H9 (cell line): Measurements from ENCODE around the gene RUNX1. TPM values are rescaled to one million over a fixed set of nuclear protein-coding genes. Genes with fewer than 3 reads are reported as not detected.

Experiments
- DNase-seq: peaks from one replicate; pipeline ENCODE4 v3.0.0-alpha.2; 2017
- H2AFZ ChIP-seq: one replicate; pipeline ENCODE4 v1.6.1; 2013; ENCODE audit warnings: mild to moderate bottlenecking, low read length, control low read depth, moderate library complexity
- H2AK5ac ChIP-seq: 2 replicates; pipeline ENCODE4 v1.6.1; 2013; ENCODE audit warnings: low read length, control low read depth, mixed read lengths; ENCODE audit not compliant: insufficient read length
- H2BK120ac ChIP-seq: one replicate; pipeline ENCODE4 v1.6.1; 2013; ENCODE audit warnings: low read depth, mild to moderate bottlenecking, low read length, control low read depth, inconsistent platforms; ENCODE audit not compliant: poor library complexity, severe bottlenecking
- H2BK12ac ChIP-seq: 2 replicates; pipeline ENCODE4 v1.6.1; 2013; ENCODE audit warnings: low read length, control low read depth, mixed read lengths, low read depth; ENCODE audit not compliant: insufficient read length
- H2BK15ac ChIP-seq: 2 replicates; pipeline ENCODE4 v1.6.1; 2013; ENCODE audit warnings: low read depth, low read length, control low read depth
- H2BK20ac ChIP-seq: one replicate; pipeline ENCODE4 v1.6.1; 2013; ENCODE audit warnings: low read depth, mild to moderate bottlenecking, low read length, control low read depth, inconsistent platforms; ENCODE audit not compliant: poor library complexity, severe bottlenecking
- H2BK5ac ChIP-seq: 2 replicates; pipeline ENCODE4 v1.6.1; 2013; ENCODE audit warnings: low read length, control low read depth, mixed read lengths; ENCODE audit not compliant: insufficient read length
- H3K14ac ChIP-seq: 2 replicates; pipeline ENCODE4 v1.6.1; 2013; ENCODE audit warnings: low read length, control low read depth; ENCODE audit not compliant: insufficient read depth
- H3K18ac ChIP-seq: 2 replicates; pipeline ENCODE4 v1.6.1; 2013; ENCODE audit warnings: low read depth, mild to moderate bottlenecking, mixed read lengths, low read length, control low read depth; ENCODE audit not compliant: insufficient read length
- H3K23ac ChIP-seq: 2 replicates; pipeline ENCODE4 v1.6.1; 2013; ENCODE audit warnings: low read length, control low read depth, mixed read lengths, low read depth; ENCODE audit not compliant: insufficient read length
- H3K23me2 ChIP-seq: 2 replicates; pipeline ENCODE4 v1.6.1; 2013; ENCODE audit warnings: low read depth, mild to moderate bottlenecking, mixed read lengths, low read length, control low read depth; ENCODE audit not compliant: insufficient read length, poor library complexity, severe bottlenecking
- H3K27ac ChIP-seq: 2 replicates; pipeline ENCODE4 v1.5.1; 2013; ENCODE audit warnings: low read length, control low read depth, mixed read lengths, low read depth; ENCODE audit not compliant: insufficient read length
- H3K27me3 ChIP-seq: 2 replicates; pipeline ENCODE4 v1.6.1; 2013; ENCODE audit warnings: low read length, control low read depth, inconsistent platforms; ENCODE audit not compliant: insufficient read depth
- H3K4ac ChIP-seq: 2 replicates; pipeline ENCODE4 v1.6.1; 2013; ENCODE audit warnings: low read depth, mild to moderate bottlenecking, control low read depth, inconsistent platforms, low read length, moderate library complexity
- H3K4me1 ChIP-seq: 2 replicates; pipeline ENCODE4 v1.6.1; 2013; ENCODE audit warnings: low read length, control low read depth, inconsistent platforms; ENCODE audit not compliant: insufficient read depth
- H3K4me2 ChIP-seq: 2 replicates; pipeline ENCODE4 v1.6.1; 2013; ENCODE audit warnings: low read length, control low read depth, mixed read lengths; ENCODE audit not compliant: insufficient read length, insufficient read depth
- H3K56ac ChIP-seq: 2 replicates; pipeline ENCODE4 v1.6.1; 2013; ENCODE audit warnings: low read depth, mild to moderate bottlenecking, mixed read lengths, low read length, control low read depth; ENCODE audit not compliant: insufficient read length
- H3K79me1 ChIP-seq: 2 replicates; pipeline ENCODE4 v1.6.1; 2013; ENCODE audit warnings: low read depth, mild to moderate bottlenecking, moderate library complexity, low read length, control low read depth, inconsistent platforms; ENCODE audit not compliant: insufficient read depth, poor library complexity, severe bottlenecking
- H3K79me2 ChIP-seq: 2 replicates; pipeline ENCODE4 v1.6.1; 2013; ENCODE audit warnings: low read length, control low read depth, inconsistent platforms; ENCODE audit not compliant: insufficient read depth
- H3K9ac ChIP-seq: 2 replicates; pipeline ENCODE4 v1.6.1; 2013; ENCODE audit warnings: low read length, control low read depth, mixed read lengths; ENCODE audit not compliant: insufficient read length; ENCODE audit errors: extremely low read depth
- H3K9me3 ChIP-seq: one replicate; pipeline ENCODE4 v1.6.1; 2013; ENCODE audit warnings: low read depth, low read length, inconsistent platforms; ENCODE audit not compliant: control insufficient read depth
- H3T11ph ChIP-seq: one replicate; pipeline ENCODE4 v1.6.1; 2013; ENCODE audit warnings: mild to moderate bottlenecking, low read length, control low read depth, inconsistent platforms
- H4K20me1 ChIP-seq: one replicate; pipeline ENCODE4 v1.6.1; 2013; ENCODE audit not compliant: control insufficient read depth, insufficient read length, insufficient read depth
- H4K5ac ChIP-seq: 2 replicates; pipeline ENCODE4 v1.6.1; 2013; ENCODE audit warnings: low read depth, mild to moderate bottlenecking, mixed read lengths, low read length, control low read depth; ENCODE audit not compliant: insufficient read length
- H4K8ac ChIP-seq: replicated peaks from 2 replicates; pipeline ENCODE4 v1.6.1; 2013; ENCODE audit warnings: low read length, control low read depth, mixed read lengths, low read depth; ENCODE audit not compliant: insufficient read length
- H4K91ac ChIP-seq: 2 replicates; pipeline ENCODE4 v1.6.1; 2013; ENCODE audit warnings: low read depth, mild to moderate bottlenecking, moderate library complexity, mixed read lengths, low read length, control low read depth; ENCODE audit not compliant: insufficient read length
- H3K27ac Mint-ChIP-seq, 3 experiments: 2 replicates in 2 of 3; 3 replicates in 1 of 3; pipeline ENCODE4 v1.8.0; 2020 to 2021; ENCODE audit warnings: mixed read lengths in 3 of 3, mild to moderate bottlenecking in 1 of 3, moderate library complexity in 1 of 3
- H3K27me3 Mint-ChIP-seq: 2 replicates; pipeline ENCODE4 v1.8.0; 2021; ENCODE audit warnings: low read depth, mild to moderate bottlenecking, moderate library complexity, mixed read lengths
- H3K36me3 Mint-ChIP-seq, 3 experiments: 2 replicates in 2 of 3; 3 replicates in 1 of 3; pipeline ENCODE4 v1.8.0; 2020 to 2021; ENCODE audit warnings: low read depth in 3 of 3, mixed read lengths in 3 of 3; ENCODE audit not compliant: insufficient read depth in 1 of 3
- H3K4me1 Mint-ChIP-seq, 2 experiments: 2 replicates each; pipeline ENCODE4 v1.8.0; 2020; ENCODE audit warnings: mixed read lengths in 2 of 2
- H3K4me3 Mint-ChIP-seq, 2 experiments: 2 replicates in 1 of 2; 3 replicates in 1 of 2; pipeline ENCODE4 v1.8.0; 2020 to 2021; ENCODE audit warnings: mild to moderate bottlenecking in 2 of 2, mixed read lengths in 2 of 2, moderate library complexity in 1 of 2
- H3K9me3 Mint-ChIP-seq, 2 experiments: 2 replicates in 1 of 2; 3 replicates in 1 of 2; pipeline ENCODE4 v1.8.0; 2020; ENCODE audit warnings: mild to moderate bottlenecking in 2 of 2, mixed read lengths in 2 of 2, moderate library complexity in 1 of 2
- CTCF ChIP-seq: fragments of 200-600 bp; sonication (generic); conservative IDR thresholded peaks from 3 replicates; pipeline ENCODE4 v1.8.0; 2021; ENCODE audit warnings: antibody characterized with exemption, mild to moderate bottlenecking
- WGBS: extraction: QIAGEN DNeasy Blood & Tissue Kit; methylation state at CpG from one replicate; pipeline ENCODE4 v1.1.7; 2013; ENCODE audit warnings: missing lambda C conversion rate, low lambda C conversion rate, mixed read lengths; ENCODE audit not compliant: insufficient read length; ENCODE audit errors: extremely low coverage; 5-methylcytosine and 5-hydroxymethylcytosine counted together
- total RNA-seq: library from RNA; stranded (reverse); gene quantifications from 2 replicates; pipeline ENCODE4 v1.2.1, GENCODE V29; 2021

The RUNX1 gene
- total RNA-seq, 1 experiment from 2014 or later, result 0.72 TPM

GRCh38 chr21:34934350-34934749, 114.8 kb downstream of the RUNX1 start:
- TF ChIP-seq CTCF, result no peak
- H3K4ac ChIP-seq, result no peak overlapping the region
- H4K8ac ChIP-seq, result no peak overlapping the region
- no peak overlapping the region for H4K91ac ChIP-seq
- H3K27me3 Mint-ChIP-seq, result peaks cover 14% of the 10 kb centered on the region
- no peak overlapping the region for H3T11ph ChIP-seq
- H3K23ac ChIP-seq, result no peak overlapping the region
- H2BK15ac ChIP-seq, result no peak overlapping the region
- H3K4me3 Mint-ChIP-seq, result no peak overlapping the region
- no peak overlapping the region for H2BK120ac ChIP-seq
- H4K5ac ChIP-seq, result no peak overlapping the region
- no peaks in the 10 kb centered on the region for H3K9me3 ChIP-seq
- H2AK5ac ChIP-seq, result no peak overlapping the region
- DNase-seq, result no peak
- no peak overlapping the region for H3K14ac ChIP-seq
- H3K79me1 ChIP-seq, result no peaks in the 10 kb centered on the region
- H3K9ac ChIP-seq, result no peak overlapping the region
- no peak overlapping the region for H2AFZ ChIP-seq
- H3K4me1 Mint-ChIP-seq, result no peaks in the 10 kb centered on the region
- H3K36me3 Mint-ChIP-seq, result no peaks in the 10 kb centered on the region
- no peaks in the 10 kb centered on the region for H3K79me2 ChIP-seq
- no peak overlapping the region for H3K27ac Mint-ChIP-seq
- no peak overlapping the region for H3K18ac ChIP-seq
- H3K4me1 ChIP-seq, result no peaks in the 10 kb centered on the region
- H3K23me2 ChIP-seq, result no peaks in the 10 kb centered on the region
- H4K20me1 ChIP-seq, result no peaks in the 10 kb centered on the region
- H2BK12ac ChIP-seq, result no peak overlapping the region
- no peak overlapping the region for H3K56ac ChIP-seq
- WGBS, result no CpG with 5 or more reads among the region's 2 CpGs
- no peak overlapping the region for H2BK20ac ChIP-seq
- H3K4me2 ChIP-seq, result no peak overlapping the region
- H2BK5ac ChIP-seq, result no peak overlapping the region
- H3K27ac ChIP-seq, result no peak overlapping the region
- no peaks in the 10 kb centered on the region; the same call in 1 of the 2 replicates for H3K27me3 ChIP-seq
- H3K9me3 Mint-ChIP-seq, result no peaks in the 10 kb centered on the region
